GM23338 (cell line): ENCODE measurements around the gene SERPINA1. TPM values are rescaled to one million over a fixed set of nuclear protein-coding genes. Genes with fewer than 3 reads are reported as not detected.

Experiments used
- ATAC-seq: fragments of 200-7000 bp; cut with Tn5 transposase; 3 replicates; pipeline ENCODE4 v1.9.1; 2020
- DNase-seq: peaks from one replicate; pipeline ENCODE4 v3.0.0-alpha.2; 2015; ENCODE audit warnings: low spot score
- H2AFZ ChIP-seq: fragments of 200-600 bp; sonication (generic); 2 replicates; pipeline ENCODE4 v1.8.0; 2016; ENCODE audit warnings: antibody characterized with exemption, mild to moderate bottlenecking, moderate library complexity
- H3F3A ChIP-seq: fragments of 200-600 bp; sonication (generic); replicated peaks from 2 replicates; pipeline ENCODE4 v1.8.0; 2017; ENCODE audit warnings: antibody characterized with exemption, mixed run types, low read depth
- H3K27ac ChIP-seq: fragments of 200-600 bp; sonication (generic); 2 replicates; pipeline ENCODE4 v1.6.1; 2016; ENCODE audit warnings: low read depth
- H3K27me3 ChIP-seq: fragments of 200-600 bp; sonication (generic); 2 replicates; pipeline ENCODE4 v1.8.0; 2016; ENCODE audit warnings: mild to moderate bottlenecking, mixed run types, moderate library complexity; ENCODE audit not compliant: insufficient read depth
- H3K36me3 ChIP-seq: fragments of 200-600 bp; sonication (generic); 2 replicates; pipeline ENCODE4 v1.8.0; 2016; ENCODE audit warnings: mild to moderate bottlenecking; ENCODE audit not compliant: insufficient read depth
- H3K4me1 ChIP-seq: fragments of 200-600 bp; sonication (generic); 2 replicates; pipeline ENCODE4 v1.8.0; 2016; ENCODE audit warnings: mild to moderate bottlenecking, moderate library complexity; ENCODE audit not compliant: insufficient read depth
- H3K4me2 ChIP-seq: fragments of 200-600 bp; sonication (generic); 2 replicates; pipeline ENCODE4 v1.7.1; 2017; ENCODE audit warnings: mixed run types
- H3K4me3 ChIP-seq: fragments of 200-600 bp; sonication (generic); 2 replicates; pipeline ENCODE4 v1.6.1; 2016; ENCODE audit warnings: mixed run types
- H3K79me2 ChIP-seq: fragments of 200-600 bp; sonication (generic); replicated peaks from 2 replicates; pipeline ENCODE4 v1.8.0; 2017; ENCODE audit warnings: mild to moderate bottlenecking; ENCODE audit not compliant: insufficient read depth
- H3K9me2 ChIP-seq: fragments of 200-600 bp; sonication (generic); 2 replicates; pipeline ENCODE4 v1.8.0; 2017; ENCODE audit not compliant: insufficient read depth
- H4K20me1 ChIP-seq: fragments of 200-600 bp; sonication (generic); replicated peaks from 2 replicates; pipeline ENCODE4 v1.8.0; 2017; ENCODE audit warnings: mild to moderate bottlenecking; ENCODE audit not compliant: insufficient read depth
- H3K27ac Mint-ChIP-seq: 2 replicates; pipeline ENCODE4 v1.8.0; 2020; ENCODE audit warnings: inconsistent platforms, mild to moderate bottlenecking, moderate library complexity, mixed read lengths
- H3K27me3 Mint-ChIP-seq: 3 replicates; pipeline ENCODE4 v1.8.0; 2022; ENCODE audit warnings: low read depth, mild to moderate bottlenecking, moderate library complexity, mixed read lengths, inconsistent platforms; ENCODE audit not compliant: insufficient read depth, poor library complexity
- H3K36me3 Mint-ChIP-seq: 3 replicates; pipeline ENCODE4 v1.8.0; 2021; ENCODE audit warnings: low read depth, mild to moderate bottlenecking, inconsistent platforms, moderate library complexity, mixed read lengths
- H3K4me1 Mint-ChIP-seq: 3 replicates; pipeline ENCODE4 v1.8.0; 2020; ENCODE audit warnings: mild to moderate bottlenecking, inconsistent platforms, mixed read lengths
- H3K4me3 Mint-ChIP-seq: 3 replicates; pipeline ENCODE4 v1.8.0; 2021; ENCODE audit warnings: moderate library complexity, mild to moderate bottlenecking, inconsistent platforms, mixed read lengths
- H3K9me3 Mint-ChIP-seq: 3 replicates; pipeline ENCODE4 v1.8.0; 2020; ENCODE audit warnings: moderate library complexity, mild to moderate bottlenecking, inconsistent platforms, mixed read lengths
- CREB1 ChIP-seq: fragments of 250-450 bp; sonication (Bioruptor Pico); IDR thresholded peaks from 2 replicates; pipeline ENCODE4 v1.5.0; 2020; ENCODE audit warnings: low read depth, mild to moderate bottlenecking, moderate library complexity
- EZH2 ChIP-seq: fragments of 200-600 bp; sonication (generic); IDR thresholded peaks from one replicate; pipeline ENCODE4 v1.8.0; 2017; ENCODE audit warnings: antibody characterized with exemption, mild to moderate bottlenecking, low read depth; ENCODE audit not compliant: unreplicated experiment
- EZH2phosphoT487 ChIP-seq: fragments of 200-600 bp; sonication (generic); IDR thresholded peaks from one replicate; pipeline ENCODE4 v1.8.1; 2018; ENCODE audit warnings: antibody characterized with exemption; ENCODE audit not compliant: unreplicated experiment
- JUNB ChIP-seq: IDR thresholded peaks from one replicate; pipeline ENCODE4 v1.6.1; 2016; ENCODE audit warnings: antibody characterized with exemption; ENCODE audit not compliant: unreplicated experiment
- NANOG ChIP-seq: IDR thresholded peaks from 2 replicates; pipeline ENCODE4 v1.6.1; 2016; ENCODE audit warnings: antibody characterized with exemption, borderline replicate concordance
- POLR2AphosphoS5 ChIP-seq: IDR thresholded peaks from 2 replicates; pipeline ENCODE4 v1.6.1; 2016; ENCODE audit warnings: antibody characterized with exemption, low read depth
- STAT1 ChIP-seq: IDR thresholded peaks from one replicate; pipeline ENCODE4 v1.6.1; 2016; ENCODE audit warnings: antibody characterized with exemption; ENCODE audit not compliant: unreplicated experiment
- ZNF114 ChIP-seq: fragments of 250-450 bp; sonication (Bioruptor Pico); IDR thresholded peaks from 2 replicates; pipeline ENCODE4 v1.5.0; 2020; ENCODE audit warnings: mild to moderate bottlenecking, moderate library complexity
- ZNF331 ChIP-seq: fragments of 250-450 bp; sonication (Bioruptor Pico); IDR thresholded peaks from 2 replicates; pipeline ENCODE4 v1.5.0; 2020; ENCODE audit warnings: low read depth, mild to moderate bottlenecking, moderate library complexity
- polyA plus RNA-seq: library from polyadenylated mRNA; unstranded; fragments of >200 nt; fragmentation: Nextera tagmentation; extraction: Ambion mirVana; gene quantifications from 2 replicates; pipeline ENCODE4 v1.2.1, GENCODE V29; 2016
- total RNA-seq: library from RNA; depleted of rRNA; stranded (reverse); fragments of >200 nt; shearing (Covaris generic); gene quantifications from 2 replicates; pipeline ENCODE4 v1.2.3, GENCODE V29; 2014
- TF ChIP-seq, protein P1 (sequence below): fragments of 250-450 bp; sonication (Bioruptor Pico); IDR thresholded peaks from 2 replicates; pipeline ENCODE4 v1.5.0; 2020; ENCODE audit warnings: mild to moderate bottlenecking, moderate library complexity
- TF ChIP-seq, protein P2 (sequence below), 2 experiments: fragments of 200-600 bp in 1 of 2; sonication (generic) in 1 of 2; conservative IDR thresholded peaks; 2 replicates each; pipeline versions ENCODE4 v1.5.1 to v1.6.1; 2016 to 2017; ENCODE audit warnings: antibody characterized with exemption in 2 of 2, low read depth in 2 of 2, mild to moderate bottlenecking in 2 of 2, moderate library complexity in 1 of 2
- TF ChIP-seq, protein P3 (sequence below): IDR thresholded peaks from one replicate; pipeline ENCODE4 v1.6.1; 2018; ENCODE audit warnings: antibody characterized with exemption; ENCODE audit not compliant: unreplicated experiment
- TF ChIP-seq, protein P4 (sequence below): IDR thresholded peaks from 2 replicates; pipeline ENCODE4 v1.6.1; 2016; ENCODE audit warnings: antibody characterized with exemption

SERPINA1 gene
- total and polyA plus RNA-seq, 2 experiments from 2014 or later: not detected

DNA sequence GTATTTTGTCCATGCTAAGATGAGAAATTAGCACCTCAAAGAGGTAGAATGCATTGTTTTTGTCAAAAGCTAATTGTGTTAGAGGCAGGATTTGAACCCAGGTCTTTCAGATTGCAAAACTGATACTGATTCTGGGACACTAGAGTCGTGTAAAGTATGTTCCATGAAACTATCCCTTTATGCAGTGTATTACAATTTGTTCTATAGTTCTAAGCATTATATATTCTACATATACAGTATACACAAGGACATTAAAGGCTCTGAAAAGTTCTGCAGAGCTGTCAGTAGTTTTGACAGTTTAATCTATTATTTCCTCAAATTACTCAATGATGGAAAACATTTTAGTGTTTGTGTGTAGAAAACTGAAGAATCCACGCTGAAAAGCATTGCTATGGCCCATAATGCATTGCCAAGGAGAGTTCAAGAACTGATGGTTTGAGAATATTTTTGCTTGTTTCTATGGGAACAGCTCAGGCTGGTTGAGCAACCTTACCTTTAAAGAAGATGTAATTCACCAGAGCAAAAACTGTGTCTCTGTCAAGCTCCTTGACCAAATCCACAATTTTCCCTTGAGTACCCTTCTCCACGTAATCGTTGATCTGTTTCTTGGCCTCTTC is 6.2 kb downstream of the SERPINA1 start:
- peaks cover 6% of the 10 kb centered on the region; the same call in 1 of the 2 replicates for H3K9me2 ChIP-seq
- TF ChIP-seq POLR2AphosphoS5: no peak
- no peak for TF ChIP-seq JUNB
- no peak for TF ChIP-seq EZH2
- TF ChIP-seq, protein P1, sequence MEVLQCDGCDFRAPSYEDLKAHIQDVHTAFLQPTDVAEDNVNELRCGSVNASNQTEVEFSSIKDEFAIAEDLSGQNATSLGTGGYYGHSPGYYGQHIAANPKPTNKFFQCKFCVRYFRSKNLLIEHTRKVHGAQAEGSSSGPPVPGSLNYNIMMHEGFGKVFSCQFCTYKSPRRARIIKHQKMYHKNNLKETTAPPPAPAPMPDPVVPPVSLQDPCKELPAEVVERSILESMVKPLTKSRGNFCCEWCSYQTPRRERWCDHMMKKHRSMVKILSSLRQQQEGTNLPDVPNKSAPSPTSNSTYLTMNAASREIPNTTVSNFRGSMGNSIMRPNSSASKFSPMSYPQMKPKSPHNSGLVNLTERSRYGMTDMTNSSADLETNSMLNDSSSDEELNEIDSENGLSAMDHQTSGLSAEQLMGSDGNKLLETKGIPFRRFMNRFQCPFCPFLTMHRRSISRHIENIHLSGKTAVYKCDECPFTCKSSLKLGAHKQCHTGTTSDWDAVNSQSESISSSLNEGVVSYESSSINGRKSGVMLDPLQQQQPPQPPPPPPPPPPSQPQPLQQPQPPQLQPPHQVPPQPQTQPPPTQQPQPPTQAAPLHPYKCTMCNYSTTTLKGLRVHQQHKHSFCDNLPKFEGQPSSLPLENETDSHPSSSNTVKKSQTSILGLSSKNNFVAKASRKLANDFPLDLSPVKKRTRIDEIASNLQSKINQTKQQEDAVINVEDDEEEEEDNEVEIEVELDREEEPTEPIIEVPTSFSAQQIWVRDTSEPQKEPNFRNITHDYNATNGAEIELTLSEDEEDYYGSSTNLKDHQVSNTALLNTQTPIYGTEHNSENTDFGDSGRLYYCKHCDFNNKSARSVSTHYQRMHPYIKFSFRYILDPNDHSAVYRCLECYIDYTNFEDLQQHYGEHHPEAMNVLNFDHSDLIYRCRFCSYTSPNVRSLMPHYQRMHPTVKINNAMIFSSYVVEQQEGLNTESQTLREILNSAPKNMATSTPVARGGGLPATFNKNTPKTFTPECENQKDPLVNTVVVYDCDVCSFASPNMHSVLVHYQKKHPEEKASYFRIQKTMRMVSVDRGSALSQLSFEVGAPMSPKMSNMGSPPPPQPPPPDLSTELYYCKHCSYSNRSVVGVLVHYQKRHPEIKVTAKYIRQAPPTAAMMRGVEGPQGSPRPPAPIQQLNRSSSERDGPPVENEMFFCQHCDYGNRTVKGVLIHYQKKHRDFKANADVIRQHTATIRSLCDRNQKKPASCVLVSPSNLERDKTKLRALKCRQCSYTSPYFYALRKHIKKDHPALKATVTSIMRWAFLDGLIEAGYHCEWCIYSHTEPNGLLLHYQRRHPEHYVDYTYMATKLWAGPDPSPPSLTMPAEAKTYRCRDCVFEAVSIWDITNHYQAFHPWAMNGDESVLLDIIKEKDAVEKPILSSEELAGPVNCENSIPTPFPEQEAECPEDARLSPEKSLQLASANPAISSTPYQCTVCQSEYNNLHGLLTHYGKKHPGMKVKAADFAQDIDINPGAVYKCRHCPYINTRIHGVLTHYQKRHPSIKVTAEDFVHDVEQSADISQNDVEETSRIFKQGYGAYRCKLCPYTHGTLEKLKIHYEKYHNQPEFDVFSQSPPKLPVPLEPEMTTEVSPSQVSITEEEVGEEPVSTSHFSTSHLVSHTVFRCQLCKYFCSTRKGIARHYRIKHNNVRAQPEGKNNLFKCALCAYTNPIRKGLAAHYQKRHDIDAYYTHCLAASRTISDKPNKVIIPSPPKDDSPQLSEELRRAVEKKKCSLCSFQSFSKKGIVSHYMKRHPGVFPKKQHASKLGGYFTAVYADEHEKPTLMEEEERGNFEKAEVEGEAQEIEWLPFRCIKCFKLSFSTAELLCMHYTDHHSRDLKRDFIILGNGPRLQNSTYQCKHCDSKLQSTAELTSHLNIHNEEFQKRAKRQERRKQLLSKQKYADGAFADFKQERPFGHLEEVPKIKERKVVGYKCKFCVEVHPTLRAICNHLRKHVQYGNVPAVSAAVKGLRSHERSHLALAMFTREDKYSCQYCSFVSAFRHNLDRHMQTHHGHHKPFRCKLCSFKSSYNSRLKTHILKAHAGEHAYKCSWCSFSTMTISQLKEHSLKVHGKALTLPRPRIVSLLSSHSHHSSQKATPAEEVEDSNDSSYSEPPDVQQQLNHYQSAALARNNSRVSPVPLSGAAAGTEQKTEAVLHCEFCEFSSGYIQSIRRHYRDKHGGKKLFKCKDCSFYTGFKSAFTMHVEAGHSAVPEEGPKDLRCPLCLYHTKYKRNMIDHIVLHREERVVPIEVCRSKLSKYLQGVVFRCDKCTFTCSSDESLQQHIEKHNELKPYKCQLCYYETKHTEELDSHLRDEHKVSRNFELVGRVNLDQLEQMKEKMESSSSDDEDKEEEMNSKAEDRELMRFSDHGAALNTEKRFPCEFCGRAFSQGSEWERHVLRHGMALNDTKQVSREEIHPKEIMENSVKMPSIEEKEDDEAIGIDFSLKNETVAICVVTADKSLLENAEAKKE (CRISPR knock-in tag): no peak
- TF ChIP-seq, protein P2, sequence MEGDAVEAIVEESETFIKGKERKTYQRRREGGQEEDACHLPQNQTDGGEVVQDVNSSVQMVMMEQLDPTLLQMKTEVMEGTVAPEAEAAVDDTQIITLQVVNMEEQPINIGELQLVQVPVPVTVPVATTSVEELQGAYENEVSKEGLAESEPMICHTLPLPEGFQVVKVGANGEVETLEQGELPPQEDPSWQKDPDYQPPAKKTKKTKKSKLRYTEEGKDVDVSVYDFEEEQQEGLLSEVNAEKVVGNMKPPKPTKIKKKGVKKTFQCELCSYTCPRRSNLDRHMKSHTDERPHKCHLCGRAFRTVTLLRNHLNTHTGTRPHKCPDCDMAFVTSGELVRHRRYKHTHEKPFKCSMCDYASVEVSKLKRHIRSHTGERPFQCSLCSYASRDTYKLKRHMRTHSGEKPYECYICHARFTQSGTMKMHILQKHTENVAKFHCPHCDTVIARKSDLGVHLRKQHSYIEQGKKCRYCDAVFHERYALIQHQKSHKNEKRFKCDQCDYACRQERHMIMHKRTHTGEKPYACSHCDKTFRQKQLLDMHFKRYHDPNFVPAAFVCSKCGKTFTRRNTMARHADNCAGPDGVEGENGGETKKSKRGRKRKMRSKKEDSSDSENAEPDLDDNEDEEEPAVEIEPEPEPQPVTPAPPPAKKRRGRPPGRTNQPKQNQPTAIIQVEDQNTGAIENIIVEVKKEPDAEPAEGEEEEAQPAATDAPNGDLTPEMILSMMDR (conservative IDR thresholded peaks at IDR 0.05; ENCODE audit: low read depth in 2 of 2): no peak
- no peak for TF ChIP-seq NANOG
- no peak for TF ChIP-seq EZH2phosphoT487
- TF ChIP-seq ZNF114: no peak
- TF ChIP-seq CREB1 (CRISPR knock-in tag): no peak
- TF ChIP-seq STAT1: no peak
- TF ChIP-seq, protein P3, sequence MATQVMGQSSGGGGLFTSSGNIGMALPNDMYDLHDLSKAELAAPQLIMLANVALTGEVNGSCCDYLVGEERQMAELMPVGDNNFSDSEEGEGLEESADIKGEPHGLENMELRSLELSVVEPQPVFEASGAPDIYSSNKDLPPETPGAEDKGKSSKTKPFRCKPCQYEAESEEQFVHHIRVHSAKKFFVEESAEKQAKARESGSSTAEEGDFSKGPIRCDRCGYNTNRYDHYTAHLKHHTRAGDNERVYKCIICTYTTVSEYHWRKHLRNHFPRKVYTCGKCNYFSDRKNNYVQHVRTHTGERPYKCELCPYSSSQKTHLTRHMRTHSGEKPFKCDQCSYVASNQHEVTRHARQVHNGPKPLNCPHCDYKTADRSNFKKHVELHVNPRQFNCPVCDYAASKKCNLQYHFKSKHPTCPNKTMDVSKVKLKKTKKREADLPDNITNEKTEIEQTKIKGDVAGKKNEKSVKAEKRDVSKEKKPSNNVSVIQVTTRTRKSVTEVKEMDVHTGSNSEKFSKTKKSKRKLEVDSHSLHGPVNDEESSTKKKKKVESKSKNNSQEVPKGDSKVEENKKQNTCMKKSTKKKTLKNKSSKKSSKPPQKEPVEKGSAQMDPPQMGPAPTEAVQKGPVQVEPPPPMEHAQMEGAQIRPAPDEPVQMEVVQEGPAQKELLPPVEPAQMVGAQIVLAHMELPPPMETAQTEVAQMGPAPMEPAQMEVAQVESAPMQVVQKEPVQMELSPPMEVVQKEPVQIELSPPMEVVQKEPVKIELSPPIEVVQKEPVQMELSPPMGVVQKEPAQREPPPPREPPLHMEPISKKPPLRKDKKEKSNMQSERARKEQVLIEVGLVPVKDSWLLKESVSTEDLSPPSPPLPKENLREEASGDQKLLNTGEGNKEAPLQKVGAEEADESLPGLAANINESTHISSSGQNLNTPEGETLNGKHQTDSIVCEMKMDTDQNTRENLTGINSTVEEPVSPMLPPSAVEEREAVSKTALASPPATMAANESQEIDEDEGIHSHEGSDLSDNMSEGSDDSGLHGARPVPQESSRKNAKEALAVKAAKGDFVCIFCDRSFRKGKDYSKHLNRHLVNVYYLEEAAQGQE: no peak
- TF ChIP-seq ZNF331: no peak
- TF ChIP-seq, protein P4, sequence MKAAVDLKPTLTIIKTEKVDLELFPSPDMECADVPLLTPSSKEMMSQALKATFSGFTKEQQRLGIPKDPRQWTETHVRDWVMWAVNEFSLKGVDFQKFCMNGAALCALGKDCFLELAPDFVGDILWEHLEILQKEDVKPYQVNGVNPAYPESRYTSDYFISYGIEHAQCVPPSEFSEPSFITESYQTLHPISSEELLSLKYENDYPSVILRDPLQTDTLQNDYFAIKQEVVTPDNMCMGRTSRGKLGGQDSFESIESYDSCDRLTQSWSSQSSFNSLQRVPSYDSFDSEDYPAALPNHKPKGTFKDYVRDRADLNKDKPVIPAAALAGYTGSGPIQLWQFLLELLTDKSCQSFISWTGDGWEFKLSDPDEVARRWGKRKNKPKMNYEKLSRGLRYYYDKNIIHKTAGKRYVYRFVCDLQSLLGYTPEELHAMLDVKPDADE: no peak
- ATAC-seq (no peak), DNase-seq (no peak)
- H2AFZ ChIP-seq: no peak overlapping the region
- H3F3A ChIP-seq: no peaks in the 10 kb centered on the region
- no peak overlapping the region for H3K4me2 ChIP-seq
- Mint-ChIP-seq H3K4me3 (no peak overlapping the region), H3K36me3 (no peaks in the 10 kb centered on the region), H3K27me3 (peaks cover 5% of the 10 kb centered on the region), H3K4me1 (peaks cover 12% of the 10 kb centered on the region), H3K9me3 (no peaks in the 10 kb centered on the region; the same call in 2 of the 3 replicates), H3K27ac (no peak overlapping the region)
- H3K79me2 ChIP-seq: no peaks in the 10 kb centered on the region
- peaks cover 7% of the 10 kb centered on the region; the same call in 1 of the 2 replicates for H3K4me1 ChIP-seq
- no peak overlapping the region for H3K27ac ChIP-seq
- H4K20me1 ChIP-seq: no peaks in the 10 kb centered on the region
- no peaks in the 10 kb centered on the region for H3K36me3 ChIP-seq
- no peak overlapping the region for H3K4me3 ChIP-seq
- H3K27me3 ChIP-seq: no peaks in the 10 kb centered on the region
